ENCODE measurements around the gene ADCY4. TPM values are rescaled to one million over a fixed set of nuclear protein-coding genes. Genes with fewer than 3 reads are reported as not detected.

Gene ADCY4
- total RNA-seq, 1 donor from 2014 or later = 3.3 TPM

DNA sequence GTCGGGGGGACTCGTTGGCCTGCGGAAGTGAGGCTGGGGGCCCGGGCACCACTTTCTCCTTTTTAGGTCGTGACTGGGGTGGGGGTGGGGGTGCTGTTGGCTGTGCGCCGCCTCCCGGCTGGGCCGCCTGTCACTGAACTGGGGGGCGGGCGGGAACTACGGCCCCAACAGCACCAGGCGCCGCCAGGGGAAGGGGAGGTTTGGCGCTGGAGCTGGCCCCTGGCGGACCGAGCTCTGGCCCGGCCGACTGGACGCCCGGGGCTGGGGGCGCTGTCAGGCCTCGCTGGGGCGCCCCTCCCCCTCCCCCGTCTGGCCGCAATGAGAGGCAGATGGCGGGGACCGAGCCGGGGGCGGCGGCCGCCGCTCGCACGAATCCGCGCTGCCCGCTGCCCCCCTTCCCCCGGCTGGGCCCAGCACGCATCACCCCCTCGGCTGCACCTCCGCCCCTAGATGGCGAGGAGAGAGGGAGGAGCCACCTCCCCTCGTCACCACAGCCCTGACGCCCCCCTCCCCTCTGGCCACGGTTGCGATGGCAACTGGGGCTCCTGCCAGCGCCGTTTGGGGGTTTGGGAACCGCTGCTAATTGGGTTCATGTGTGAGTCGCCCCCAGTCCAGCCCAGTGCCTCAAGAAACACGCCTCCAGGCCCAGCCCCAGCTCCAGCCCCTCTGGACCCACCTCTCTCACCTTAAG, 33.8 kb upstream of the ADCY4 start:
- TF ChIP-seq CTCF (IDR thresholded peaks at IDR 0.05) = peak; percentile 53
- Mint-ChIP-seq H3K4me3 (ENCODE audit: unreplicated experiment) (peak overlapping the region; percentile 92), H3K4me1 (ENCODE audit: low read depth) (peaks cover 44% of the 10 kb centered on the region), H3K36me3 (ENCODE audit: low read depth) (peaks cover 10% of the 10 kb centered on the region), H3K9me3 (ENCODE audit: low read depth) (no peaks in the 10 kb centered on the region), H3K27ac (ENCODE audit: unreplicated experiment) (peak overlapping the region; percentile 98), H3K27me3 (ENCODE audit: low read depth) (no peaks in the 10 kb centered on the region)
- DNase-seq (ENCODE audit: low spot score) = no peak

- H3K4me1 Mint-ChIP-seq (ENCODE audit: low read depth) = peaks cover 44% of the 10 kb centered on the region
- peaks cover 7% of the 10 kb centered on the region for H3K36me3 Mint-ChIP-seq (ENCODE audit: low read depth)
- peak overlapping the region; percentile 98 for H3K27ac Mint-ChIP-seq (ENCODE audit: unreplicated experiment)
- DNase-seq (ENCODE audit: low spot score) = no peak
- TF ChIP-seq CTCF (IDR thresholded peaks at IDR 0.05) = no peak
- H3K9me3 Mint-ChIP-seq (ENCODE audit: low read depth) = no peaks in the 10 kb centered on the region
- no peaks in the 10 kb centered on the region for H3K27me3 Mint-ChIP-seq (ENCODE audit: low read depth)
- peak overlapping the region; percentile 92 for H3K4me3 Mint-ChIP-seq (ENCODE audit: unreplicated experiment)
Observed at GRCh38 chr14:24368212-24368561, 33.3 kb upstream of the ADCY4 start.

GRCh38 chr14:24367514-24368211, 32.8 kb upstream of the ADCY4 start, which contains the start of gene NFATC4:
TSS of gene NFATC4 (plus strand) at chr14:24368184. CDS start at chr14:24368341, 157 bp downstream.
- no peak for DNase-seq (ENCODE audit: low spot score)
- Mint-ChIP-seq H3K4me1 (ENCODE audit: low read depth) (peaks cover 41% of the 10 kb centered on the region), H3K9me3 (ENCODE audit: low read depth) (no peaks in the 10 kb centered on the region), H3K4me3 (ENCODE audit: unreplicated experiment) (peak within 1 kb of the TSS; percentile 92), H3K27me3 (ENCODE audit: low read depth) (no peaks in the 10 kb centered on the region), H3K27ac (ENCODE audit: unreplicated experiment) (peak within 1 kb of the TSS; percentile 98), H3K36me3 (ENCODE audit: low read depth) (peaks cover 6% of the 10 kb centered on the region)
- TF ChIP-seq CTCF (IDR thresholded peaks at IDR 0.05) = no peak

- Mint-ChIP-seq H3K36me3 (ENCODE audit: low read depth) (peaks cover 2% of the 10 kb centered on the region), H3K4me3 (ENCODE audit: unreplicated experiment) (peak overlapping the region; percentile 92), H3K4me1 (ENCODE audit: low read depth) (peaks cover 34% of the 10 kb centered on the region), H3K27ac (ENCODE audit: unreplicated experiment) (peak overlapping the region; percentile 98), H3K9me3 (ENCODE audit: low read depth) (no peaks in the 10 kb centered on the region), H3K27me3 (ENCODE audit: low read depth) (no peaks in the 10 kb centered on the region)
- no peak for TF ChIP-seq CTCF (IDR thresholded peaks at IDR 0.05)
- DNase-seq (ENCODE audit: low spot score) = peak; percentile 97
Observed at GRCh38 chr14:24366721-24367513, 32.0 kb upstream of the ADCY4 start.

DNA sequence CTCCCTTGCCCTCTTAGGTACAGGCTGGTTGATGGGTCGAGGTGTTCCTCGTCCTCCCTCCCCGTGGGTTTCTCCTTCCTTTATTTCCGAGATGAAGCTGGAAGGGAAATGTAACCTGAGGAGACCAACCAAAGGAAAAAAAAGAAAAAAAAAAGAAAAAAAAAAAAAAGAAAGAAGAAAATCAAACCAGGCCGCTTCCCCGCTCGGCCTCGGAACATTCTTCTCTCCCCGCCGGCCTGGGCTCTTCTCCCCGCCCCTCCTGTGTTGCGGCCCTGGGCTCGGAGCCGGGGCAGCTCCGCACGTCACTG, 31.5 kb upstream of the ADCY4 start:
- no peak for DNase-seq (ENCODE audit: low spot score)
- peaks cover 29% of the 10 kb centered on the region for H3K4me1 Mint-ChIP-seq (ENCODE audit: low read depth)
- no peak for TF ChIP-seq CTCF (IDR thresholded peaks at IDR 0.05)
- H3K27ac Mint-ChIP-seq (ENCODE audit: unreplicated experiment) = peak overlapping the region; percentile 98
- no peaks in the 10 kb centered on the region for H3K27me3 Mint-ChIP-seq (ENCODE audit: low read depth)
- H3K4me3 Mint-ChIP-seq (ENCODE audit: unreplicated experiment) = peak overlapping the region; percentile 92
- H3K36me3 Mint-ChIP-seq (ENCODE audit: low read depth) = no peaks in the 10 kb centered on the region
- no peaks in the 10 kb centered on the region for H3K9me3 Mint-ChIP-seq (ENCODE audit: low read depth)

All from chondrocyte (in vitro differentiated cells).